Naive thymus-derived CD8-positive, alpha-beta T cell (primary cell): ENCODE data around the gene CUX1. TPM values are rescaled to one million over a fixed set of nuclear protein-coding genes. Genes with fewer than 3 reads are reported as not detected.

Source experiments
- microRNA-seq: library from miRNA; unstranded; fragments of <30 nt; microRNA quantifications from one replicate; pipeline ENCODE4 v1.2.0, GENCODE V29; 2022; ENCODE audit warnings: borderline microRNAs expressed
- polyA plus RNA-seq, 3 donors: library from polyadenylated mRNA; unstranded; fragments of 300-500 nt; fragmentation: Illumina TruSeq; gene quantifications; one replicate each; pipeline ENCODE4 v1.2.3, GENCODE V29; 2021
- total RNA-seq, 8 experiments: library from RNA in 2 of 8; stranded (reverse) in 2 of 8; gene quantifications; one replicate each; pipeline ENCODE4 v1.2.3 and lab custom pipeline; 2021 to 2026

The CUX1 gene
- total and polyA plus RNA-seq, 5 experiments from 2014 or later: 10.3 to 66.2 (median 24.1) TPM

Small RNA genes within 50 kb of the gene (microRNA-seq; reads per million reads assigned to microRNA genes)
- gene MIR4285: not detected

Other genes with a start within 250 kb of the CUX1 start
- not detected for gene MYL10, start 188.3 kb upstream of the CUX1 start, total RNA-seq
- gene MYL10, start 188.3 kb upstream of the CUX1 start, polyA plus RNA-seq: not detected